ENCODE measurements around the gene CACNA2D4.
A peak's percentile ranks its signal among the peaks of the same experiment; 100 is the strongest.

Gene CACNA2D4

GRCh38 chr12:1811281-1811947, 107.0 kb downstream of the CACNA2D4 start:
- DNase-seq: no peak

GRCh38 chr12:1810931-1811280, 107.5 kb downstream of the CACNA2D4 start:
- DNase-seq: no peak

- DNase-seq: no peak
Observed at GRCh38 chr12:1810201-1810930, 108.1 kb downstream of the CACNA2D4 start.

- no peak for DNase-seq
Observed at GRCh38 chr12:1809591-1810190, 108.8 kb downstream of the CACNA2D4 start.

GRCh38 chr12:1808798-1809480, 109.5 kb downstream of the CACNA2D4 start:
- DNase-seq: no peak

- DNase-seq: no peak
Observed at GRCh38 chr12:1808036-1808797, 110.2 kb downstream of the CACNA2D4 start.

- no peak for DNase-seq
Observed at GRCh38 chr12:1807087-1807860, 111.2 kb downstream of the CACNA2D4 start.

- DNase-seq: no peak
Observed at GRCh38 chr12:1806301-1807086, 112.0 kb downstream of the CACNA2D4 start.

GRCh38 chr12:1805441-1806081, 112.9 kb downstream of the CACNA2D4 start:
- DNase-seq: no peak

GRCh38 chr12:1804545-1805332, 113.7 kb downstream of the CACNA2D4 start:
- DNase-seq: peak; percentile 73

GRCh38 chr12:1803736-1804135, 114.7 kb downstream of the CACNA2D4 start:
- no peak for DNase-seq

GRCh38 chr12:1801303-1801975, 117.0 kb downstream of the CACNA2D4 start:
- no peak for DNase-seq

- DNase-seq: no peak
Observed at GRCh38 chr12:1800401-1801302, 117.8 kb downstream of the CACNA2D4 start.

- no peak for DNase-seq
Observed at GRCh38 chr12:1799882-1800400, 118.5 kb downstream of the CACNA2D4 start.

GRCh38 chr12:1799051-1799881, 119.2 kb downstream of the CACNA2D4 start:
- DNase-seq: no peak

- DNase-seq: no peak
Observed at GRCh38 chr12:1798641-1799020, 119.8 kb downstream of the CACNA2D4 start.
